Measurements from ENCODE around the gene RUNDC3A. TPM values are rescaled to one million over a fixed set of nuclear protein-coding genes. Genes with fewer than 3 reads are reported as not detected.

RUNDC3A gene
- total RNA-seq, 1 experiment from 2014 or later = 0.29 TPM

DNA sequence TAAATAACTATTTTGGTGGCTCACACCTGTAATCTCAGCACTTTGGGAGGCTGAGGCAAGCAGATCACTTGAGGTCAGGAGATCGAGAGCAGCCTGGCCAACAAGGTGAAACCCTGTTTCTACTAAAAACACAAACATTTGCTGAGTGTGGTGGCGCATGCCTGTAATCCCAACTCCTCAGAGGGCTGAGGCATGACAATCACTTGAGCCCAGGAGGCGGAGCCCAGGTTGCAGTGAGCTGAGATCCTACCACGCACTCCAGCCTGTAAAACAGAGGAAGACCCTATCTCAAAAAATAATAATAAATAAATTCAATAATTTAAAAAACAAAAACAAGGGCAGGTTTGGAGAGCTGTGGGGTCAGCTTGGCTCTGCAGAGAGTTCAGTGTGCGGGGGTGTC, 34.8 kb upstream of the RUNDC3A start:
- Histone ChIP-seq H3K79me2 (ENCODE audit: low read length) (no peaks in the 10 kb centered on the region), H3K9ac (ENCODE audit: low read length) (no peak overlapping the region), H3K4me1 (ENCODE audit: insufficient read depth, low read length) (no peaks in the 10 kb centered on the region), H3K27me3 (ENCODE audit: low read length) (no peaks in the 10 kb centered on the region), H3K9me3 (ENCODE audit: low read length) (no peaks in the 10 kb centered on the region), H2AFZ (ENCODE audit: low read length) (no peak overlapping the region), H4K20me1 (ENCODE audit: low read length) (no peaks in the 10 kb centered on the region), H3F3A (ENCODE audit: low read length, unreplicated experiment) (no peaks in the 10 kb centered on the region), H3K4me2 (ENCODE audit: low read length) (no peak overlapping the region), H3K4me3 (ENCODE audit: low read length) (no peak overlapping the region), H3K9me2 (replicated peaks; ENCODE audit: low read length) (no peaks in the 10 kb centered on the region), H3K36me3 (ENCODE audit: low read depth, low read length) (no peaks in the 10 kb centered on the region), H3K27ac (ENCODE audit: low read length) (no peak overlapping the region)
- DNase-seq (no peak), ATAC-seq (no peak)
- TF ChIP-seq CTCF (conservative IDR thresholded peaks at IDR 0.05; ENCODE audit: low read depth, low read length) = no peak
- no peak for TF ChIP-seq EZH2 (IDR thresholded peaks at IDR 0.05; ENCODE audit: low read length, unreplicated experiment)
- no peak for TF ChIP-seq EZH2phosphoT487 (IDR thresholded peaks at IDR 0.05; ENCODE audit: borderline replicate concordance, low read length)
- no TSS peak for BruUV-seq (replicated peaks)
- intact Hi-C loops (cut with micrococcal nuclease) = no loop called here
- POLR2A ChIA-PET (ENCODE audit: unreplicated experiment) = no interaction called here
- CTCF ChIA-PET = no interaction called here

DNA sequence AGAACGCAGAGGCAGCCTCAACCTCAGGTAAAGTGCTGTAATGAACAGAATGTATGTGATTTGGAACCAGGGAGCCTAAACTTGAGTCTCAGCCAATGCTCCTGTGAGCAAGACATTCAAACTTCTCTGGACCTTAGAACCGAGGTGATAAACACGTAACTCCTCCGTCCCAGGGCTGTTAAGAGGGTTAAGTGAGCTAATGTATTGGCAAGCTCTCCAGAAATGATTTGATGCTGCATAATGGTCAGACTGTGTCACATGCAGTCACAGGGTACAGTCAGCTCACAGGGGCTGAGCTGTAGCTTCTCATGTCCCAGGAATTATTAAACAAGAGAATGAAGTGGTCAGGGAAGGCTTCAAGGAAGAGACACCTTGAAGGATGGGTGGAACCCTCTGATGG, 30.4 kb upstream of the RUNDC3A start:
- Histone ChIP-seq H3K27ac (ENCODE audit: low read length) (no peak overlapping the region), H3K36me3 (ENCODE audit: low read depth, low read length) (no peaks in the 10 kb centered on the region), H2AFZ (ENCODE audit: low read length) (no peak overlapping the region), H3K9ac (ENCODE audit: low read length) (no peak overlapping the region), H3K4me2 (ENCODE audit: low read length) (no peak overlapping the region), H3K4me1 (ENCODE audit: insufficient read depth, low read length) (peaks cover 12% of the 10 kb centered on the region), H4K20me1 (ENCODE audit: low read length) (no peaks in the 10 kb centered on the region), H3K79me2 (ENCODE audit: low read length) (no peaks in the 10 kb centered on the region), H3K27me3 (ENCODE audit: low read length) (no peaks in the 10 kb centered on the region), H3K4me3 (ENCODE audit: low read length) (no peak overlapping the region), H3K9me3 (ENCODE audit: low read length) (no peaks in the 10 kb centered on the region), H3K9me2 (replicated peaks; ENCODE audit: low read length) (no peaks in the 10 kb centered on the region), H3F3A (ENCODE audit: low read length, unreplicated experiment) (no peaks in the 10 kb centered on the region)
- DNase-seq (no peak), ATAC-seq (no peak)
- CTCF ChIA-PET = no interaction called here
- intact Hi-C loops (cut with micrococcal nuclease) = no loop called here
- no TSS peak for BruUV-seq (replicated peaks)
- TF ChIP-seq EZH2 (IDR thresholded peaks at IDR 0.05; ENCODE audit: low read length, unreplicated experiment) (no peak), CTCF (conservative IDR thresholded peaks at IDR 0.05; ENCODE audit: low read depth, low read length) (no peak), EZH2phosphoT487 (IDR thresholded peaks at IDR 0.05; ENCODE audit: borderline replicate concordance, low read length) (no peak)
- POLR2A ChIA-PET (ENCODE audit: unreplicated experiment) = no interaction called here

- H3K27ac ChIP-seq (ENCODE audit: low read length) = no peak overlapping the region; the same call in 1 of the 2 replicates
- no peaks in the 10 kb centered on the region for H3K36me3 ChIP-seq (ENCODE audit: low read depth, low read length)
- peaks cover 12% of the 10 kb centered on the region for H3K4me1 ChIP-seq (ENCODE audit: insufficient read depth, low read length)
- ATAC-seq = no peak
- H3F3A ChIP-seq (ENCODE audit: low read length, unreplicated experiment) = no peaks in the 10 kb centered on the region
- TF ChIP-seq EZH2phosphoT487 (IDR thresholded peaks at IDR 0.05; ENCODE audit: borderline replicate concordance, low read length) = no peak
- TF ChIP-seq CTCF (conservative IDR thresholded peaks at IDR 0.05; ENCODE audit: low read depth, low read length) = no peak
- no peak for TF ChIP-seq EZH2 (IDR thresholded peaks at IDR 0.05; ENCODE audit: low read length, unreplicated experiment)
- H2AFZ ChIP-seq (ENCODE audit: low read length) = 0 out of 2 replicates have a peak overlapping the region, but pooled peaks have one; percentile 18
- no peaks in the 10 kb centered on the region for H3K79me2 ChIP-seq (ENCODE audit: low read length)
- ChIA-PET CTCF (no interaction called here), POLR2A (ENCODE audit: unreplicated experiment) (interaction anchor here (0.6 kb wide), 2 partner anchors 61 to 71 kb away, joined by 3 to 9 read pairs; no protein-coding TSS in a partner anchor)
- H4K20me1 ChIP-seq (ENCODE audit: low read length) = no peaks in the 10 kb centered on the region
- H3K9me3 ChIP-seq (ENCODE audit: low read length) = no peaks in the 10 kb centered on the region
- peak overlapping the region; percentile 24; the same call in 1 of the 2 replicates for H3K4me2 ChIP-seq (ENCODE audit: low read length)
- no peak overlapping the region for H3K4me3 ChIP-seq (ENCODE audit: low read length)
- H3K27me3 ChIP-seq (ENCODE audit: low read length) = no peaks in the 10 kb centered on the region
- BruUV-seq (replicated peaks) = no TSS peak
- H3K9me2 ChIP-seq (replicated peaks; ENCODE audit: low read length) = no peaks in the 10 kb centered on the region
- H3K9ac ChIP-seq (ENCODE audit: low read length) = no peak overlapping the region
- DNase-seq = no peak
- intact Hi-C loops (cut with micrococcal nuclease) = no loop called here
Measured at GRCh38 chr17:44279346-44279665, 29.1 kb upstream of the RUNDC3A start.

All from PC-3 (cell line).